Pancreas (tissue), 10 donors: ENCODE measurements around the gene TRIM36. TPM values are rescaled to one million over a fixed set of nuclear protein-coding genes. Genes with fewer than 3 reads are reported as not detected.

Experiments used
- ATAC-seq, 4 donors: fragments of 200-7000 bp; cut with Tn5 transposase; one replicate each; pipeline versions ENCODE4 v1.8.0 to v1.9.1; 2020; ENCODE audit warnings: mild to moderate bottlenecking in 4 of 4, moderate library complexity in 4 of 4
- DNase-seq, 6 donors: peaks; one replicate each; pipeline ENCODE4 v3.0.0-alpha.2; 2020
- FAIRE-seq: peaks from 2 replicates; lab custom pipeline; 2012; peaks lifted over from hg19 to GRCh38; lab: Jason Lieb, UNC
- H3K27ac ChIP-seq, 4 donors: fragments of 200-600 bp; sonication (generic); 1 replicate in 3 of 4; 2 replicates in 1 of 4; pipeline versions ENCODE4 v1.5.0 to v1.8.0; 2020
- H3K27me3 ChIP-seq, 4 donors: fragments of 200-600 bp; one replicate each; pipeline ENCODE4 v1.8.0; 2021
- H3K36me3 ChIP-seq, 3 donors: fragments of 200-600 bp; sonication (generic) in 1 of 3; one replicate each; pipeline versions ENCODE4 v1.5.0 to v1.8.0; 2020 to 2021
- H3K4me1 ChIP-seq, 3 donors: fragments of 200-600 bp; one replicate each; pipeline ENCODE4 v1.8.0; 2021
- H3K4me3 ChIP-seq, 4 donors: fragments of 200-600 bp; sonication (generic) in 2 of 4; one replicate each; pipeline versions ENCODE4 v1.5.0 to v1.8.0; 2020 to 2021
- H3K9me3 ChIP-seq, 4 donors: fragments of 200-600 bp; one replicate each; pipeline ENCODE4 v1.8.0; 2021
- CTCF ChIP-seq, 4 donors: fragments of 200-600 bp; sonication (generic) in 3 of 4; IDR thresholded peaks; one replicate each; pipeline versions ENCODE4 v1.5.0 to v1.8.0; 2021; ENCODE audit warnings: antibody characterized with exemption in 4 of 4
- WGBS, 2 donors: extraction: QIAGEN DNeasy Blood & Tissue Kit; methylation state at CpG; one replicate each; pipeline ENCODE4 v1.1.7; 2013; 5-methylcytosine and 5-hydroxymethylcytosine counted together
- intact Hi-C, 3 donors: fragments of 100-400 bp; cut with DNase I; formaldehyde crosslinking; loops; one replicate each; pipeline versions ENCODE4 v1.11.1 to v1.14.2; 2022
- polyA plus RNA-seq, 2 donors: library from polyadenylated mRNA; stranded (reverse); fragments of 200-250 nt; gene quantifications; one replicate each; pipeline ENCODE4 v1.2.3, GENCODE V29; 2013
- total RNA-seq, 6 donors: library from RNA; stranded (reverse); fragmentation: NEBNext Ultra II Directional in 4 of 6; extraction: Animal tissue kit (Norgen Biotek cat#: 25700) in 4 of 6; gene quantifications; one replicate each; pipeline versions ENCODE4 v1.2.1 to v1.2.4, GENCODE V29; 2021 to 2023
- donor health status: healthy with polysubstance abuse.
- donor health status: DM: no; HTN: no; CAD: no; lungs with moderate emphysema.
- donor health status: DM: no; HTN: no; CAD: no.
- donor health status: control.
- donor health status: control.
- donor health status: Bipolar disorder and iron deficiency.
- donor health status: DM: yes; HTN: yes; CAD: no.
- donor health status: DM: no; HTN: no; CAD: no.
- donor health status: DM: no; HTN: no; CAD: no.
- donor health status: DM: yes; HTN: yes; CAD: no.

Gene TRIM36
- total and polyA plus RNA-seq, 8 donors = 0.52 to 2.1 (median 0.99) TPM

GRCh38 chr5:115180165-115180709, 10.5 kb upstream of the TRIM36 start:
- intact Hi-C loops = no loop called here
- H3K9me3 ChIP-seq = no peaks in the 10 kb centered on the region
- FAIRE-seq (no peak), DNase-seq (peak in 3 of 6 donors; percentile 18 to 75 (median 60)), ATAC-seq (peak; percentile 65 to 86 (median 82))
- 1% methylated on average over 53 to 54 of the region's 54 CpGs for WGBS, 2 donors
- H3K4me3 ChIP-seq = peak overlapping the region; percentile 30 to 54 (median 40)
- H3K4me1 ChIP-seq = peaks cover 0 to 6% (median 4%) of the 10 kb centered on the region in 3 donors
- no peak overlapping the region for H3K27ac ChIP-seq
- no peaks in the 10 kb centered on the region for H3K36me3 ChIP-seq
- H3K27me3 ChIP-seq = peaks cover 3 to 55% (median 9%) of the 10 kb centered on the region in 4 donors
- no peak for TF ChIP-seq CTCF (IDR thresholded peaks at IDR 0.05)

- peak; percentile 68 to 85 (median 76) for ATAC-seq
- H3K27ac ChIP-seq = no peak overlapping the region
- no peaks in the 10 kb centered on the region for H3K36me3 ChIP-seq
- peak in 3 of 6 donors; percentile 17 to 74 (median 70) for DNase-seq
- intact Hi-C loops = no loop called here
- H3K27me3 ChIP-seq = peaks cover 3 to 48% (median 9%) of the 10 kb centered on the region in 4 donors
- no peaks in the 10 kb centered on the region for H3K9me3 ChIP-seq
- H3K4me3 ChIP-seq = peak overlapping the region; percentile 30 to 54 (median 40)
- WGBS, 2 donors = 2% methylated on average over 56 of the region's 56 CpGs
- H3K4me1 ChIP-seq = peaks cover 0 to 6% (median 4%) of the 10 kb centered on the region in 3 donors
- FAIRE-seq = no peak
- no peak for TF ChIP-seq CTCF (IDR thresholded peaks at IDR 0.05)
These were observed 9.9 kb upstream of the TRIM36 start for GRCh38 chr5:115179394-115180164.

GRCh38 chr5:115179030-115179393, 9.3 kb upstream of the TRIM36 start:
- peak in 1 of 6 donors; percentile 51 for DNase-seq
- peaks cover 0 to 6% (median 4%) of the 10 kb centered on the region in 3 donors for H3K4me1 ChIP-seq
- no peaks in the 10 kb centered on the region for H3K36me3 ChIP-seq
- H3K27ac ChIP-seq = no peak overlapping the region
- no peak for TF ChIP-seq CTCF (IDR thresholded peaks at IDR 0.05)
- ATAC-seq = peak in 2 of 4 donors; percentile 14 to 40
- peaks cover 3 to 42% (median 9%) of the 10 kb centered on the region in 4 donors for H3K27me3 ChIP-seq
- H3K9me3 ChIP-seq = no peaks in the 10 kb centered on the region
- FAIRE-seq = no peak
- intact Hi-C loops = no loop called here
- WGBS, 2 donors = 48 to 52% methylated on average over 29 to 30 of the region's 30 CpGs
- peak overlapping the region in 1 of 4 donors; percentile 54 for H3K4me3 ChIP-seq

GRCh38 chr5:115170929-115171510, 1.3 kb upstream of the TRIM36 start:
- Histone ChIP-seq H3K36me3 (no peaks in the 10 kb centered on the region), H3K4me3 (peak overlapping the region; percentile 79 to 97 (median 85)), H3K4me1 (no peaks in the 10 kb centered on the region), H3K9me3 (no peaks in the 10 kb centered on the region), H3K27me3 (peaks cover 0 to 6% (median 0%) of the 10 kb centered on the region in 4 donors), H3K27ac (peak overlapping the region in 1 of 4 donors; percentile 64)
- 20 to 21% methylated on average over 16 of the region's 16 CpGs for WGBS, 2 donors
- intact Hi-C loops = no loop called here
- DNase-seq (no peak), FAIRE-seq (no peak), ATAC-seq (no peak)
- TF ChIP-seq CTCF (IDR thresholded peaks at IDR 0.05) = no peak
